Motor neuron (in vitro differentiated cells): Measurements from ENCODE around the gene SNX4. TPM values are rescaled to one million over a fixed set of nuclear protein-coding genes. Genes with fewer than 3 reads are reported as not detected.

ENCODE experiments used
- ATAC-seq, 8 experiments: fragments of 200-7000 bp; cut with Tn5 transposase; replicated peaks in 6 of 8; 2 replicates each; pipeline ENCODE4 v1.8.0; 2021; ENCODE audit warnings: mild to moderate bottlenecking in 8 of 8, moderate library complexity in 8 of 8
- H3K27ac ChIP-seq, 2 donors: fragments of 250-450 bp; sonication (Bioruptor Pico); 2 replicates each; pipeline ENCODE4 v1.9.0; 2021; ENCODE audit warnings: antibody characterized with exemption in 2 of 2, mild to moderate bottlenecking in 2 of 2, moderate library complexity in 1 of 2
- H3K4me1 ChIP-seq, 2 donors: fragments of 250-450 bp; sonication (Bioruptor Pico); replicated peaks in 1 of 2; 2 replicates each; pipeline ENCODE4 v1.6.1; 2021; ENCODE audit warnings: antibody characterized with exemption in 2 of 2, mild to moderate bottlenecking in 2 of 2, moderate library complexity in 1 of 2
- H3K4me3 ChIP-seq, 5 donors: fragments of 250-450 bp; sonication (Bioruptor Pico); 2 replicates each; pipeline ENCODE4 v1.9.0; 2021; ENCODE audit warnings: antibody characterized with exemption in 5 of 5, mild to moderate bottlenecking in 5 of 5, moderate library complexity in 4 of 5
- WGBS, 10 experiments: fragments of 450-650 bp; shearing (Covaris generic); methylation state at CpG; one replicate each; pipeline ENCODE4 v1.0.0; 2022; 5-methylcytosine and 5-hydroxymethylcytosine counted together
- in situ Hi-C, 9 experiments: fragments of 400-800 bp; cut with MboI; loops; one replicate each; pipeline ENCODE4 v1.15.0; 2021; ENCODE audit warnings: low sequenced_read_pairs in 9 of 9, low pct_unique_long_range_greater_than_20kb in 2 of 9; ENCODE audit not compliant: unreplicated experiment in 9 of 9
- total RNA-seq, 8 experiments: library from RNA; unstranded; fragments of 300-600 nt; gene quantifications; 2 replicates each; pipeline versions ENCODE4 v1.2.3 to v1.2.4, GENCODE V29; 2022

The SNX4 gene
- total RNA-seq, 8 experiments from 2014 or later, result 15.2 to 55.2 (median 30.5) TPM

- no peak overlapping the region for H3K27ac ChIP-seq
Observed at GRCh38 chr3:125442506-125442905, 77.5 kb downstream of the SNX4 start.

GRCh38 chr3:125440970-125441369, 79.0 kb downstream of the SNX4 start:
- WGBS, 10 experiments, result 82 to 100% (median 100%) methylated on average over 1 to 2 of the region's 2 CpGs; no CpG with 5 or more reads in 5 of the 10 experiments
- in situ Hi-C loops, result loop anchor here in 5 of 9 experiments (25.0 kb wide), 6 partner anchors 404 to 704 kb away; partner anchors contain the start of genes MUC13 (in 2 of the 5) and UMPS (in 1 of the 5)
- ATAC-seq, result no peak
- H3K27ac ChIP-seq, result no peak overlapping the region
- no peak overlapping the region for H3K4me3 ChIP-seq
- H3K4me1 ChIP-seq, result no peaks in the 10 kb centered on the region

More at GRCh38 chr3:125442506-125442905, 77.5 kb downstream of the SNX4 start:
- in situ Hi-C loops, result loop anchor here in 5 of 9 experiments (25.0 kb wide), 6 partner anchors 405 to 705 kb away; partner anchors contain the start of genes MUC13 (in 2 of the 5) and UMPS (in 1 of the 5)
- Histone ChIP-seq H3K4me1 (no peaks in the 10 kb centered on the region), H3K4me3 (no peak overlapping the region)
- ATAC-seq, result no peak
- WGBS, 10 experiments, result 64 to 100% (median 82%) methylated on average over 1 of the region's 1 CpG; no CpG with 5 or more reads in 1 of the 10 experiments

GRCh38 chr3:125440559-125440955, 79.4 kb downstream of the SNX4 start:
- WGBS, 10 experiments, result 83% methylated on average over 1 of the region's 3 CpGs; no CpG with 5 or more reads in 9 of the 10 experiments
- Histone ChIP-seq H3K27ac (no peak overlapping the region), H3K4me3 (no peak overlapping the region), H3K4me1 (no peaks in the 10 kb centered on the region)
- ATAC-seq, result peak in 3 of 8 experiments; percentile 52 to 62 (median 55)
- in situ Hi-C loops, result loop anchor here in 5 of 9 experiments (25.0 kb wide), 6 partner anchors 403 to 703 kb away; partner anchors contain the start of genes MUC13 (in 2 of the 5) and UMPS (in 1 of the 5)

- WGBS, 10 experiments, result 24 to 100% (median 46%) methylated on average over 2 to 9 of the region's 9 CpGs
- in situ Hi-C loops, result loop anchor here in 5 of 9 experiments (10.0 to 25.0 kb wide), 7 partner anchors 401 to 701 kb away; partner anchors contain the start of genes MUC13 (in 2 of the 5) and UMPS (in 1 of the 5)
- Histone ChIP-seq H3K4me1 (no peaks in the 10 kb centered on the region), H3K27ac (no peak overlapping the region), H3K4me3 (no peak overlapping the region)
- peak in 3 of 8 experiments; percentile 25 to 35 (median 32) for ATAC-seq
Observed at GRCh38 chr3:125437631-125438435, 82.2 kb downstream of the SNX4 start.

- ATAC-seq, result no peak
- no peak overlapping the region for H3K27ac ChIP-seq
- in situ Hi-C loops, result loop anchor here in 5 of 9 experiments (10.0 to 25.0 kb wide), 7 partner anchors 400 to 700 kb away; partner anchors contain the start of genes MUC13 (in 2 of the 5) and UMPS (in 1 of the 5)
- no peaks in the 10 kb centered on the region for H3K4me1 ChIP-seq
- 33 to 98% (median 72%) methylated on average over 1 to 6 of the region's 7 CpGs; no CpG with 5 or more reads in 2 of the 10 experiments for WGBS, 10 experiments
- H3K4me3 ChIP-seq, result no peak overlapping the region
Observed at GRCh38 chr3:125436921-125437320, 83.1 kb downstream of the SNX4 start.

- in situ Hi-C loops, result loop anchor here in 5 of 9 experiments (10.0 to 25.0 kb wide), 7 partner anchors 398 to 698 kb away; partner anchors contain the start of genes MUC13 (in 2 of the 5) and UMPS (in 1 of the 5)
Observed at GRCh38 chr3:125435231-125435630, 84.8 kb downstream of the SNX4 start.

GRCh38 chr3:125434582-125435011, 85.4 kb downstream of the SNX4 start:
- H3K4me1 ChIP-seq, result no peaks in the 10 kb centered on the region
- no peak for ATAC-seq
- no peak overlapping the region for H3K4me3 ChIP-seq
- WGBS, 10 experiments, result 61 to 100% (median 88%) methylated on average over 3 to 6 of the region's 6 CpGs; no CpG with 5 or more reads in 3 of the 10 experiments
- in situ Hi-C loops, result loop anchor here in 5 of 9 experiments (10.0 to 25.0 kb wide), 7 partner anchors 397 to 697 kb away; partner anchors contain the start of genes MUC13 (in 2 of the 5) and UMPS (in 1 of the 5)
- H3K27ac ChIP-seq, result no peak overlapping the region

More at GRCh38 chr3:125435231-125435630, 84.8 kb downstream of the SNX4 start:
- H3K4me3 ChIP-seq, result no peak overlapping the region
- H3K27ac ChIP-seq, result no peak overlapping the region
- no peaks in the 10 kb centered on the region for H3K4me1 ChIP-seq
- no peak for ATAC-seq
- WGBS, 10 experiments, result 82 to 100% (median 100%) methylated on average over 1 to 2 of the region's 2 CpGs; no CpG with 5 or more reads in 6 of the 10 experiments

GRCh38 chr3:125433611-125434041, 86.4 kb downstream of the SNX4 start:
- Histone ChIP-seq H3K4me1 (no peaks in the 10 kb centered on the region), H3K4me3 (no peak overlapping the region), H3K27ac (no peak overlapping the region)
- ATAC-seq, result peak in 3 of 8 experiments; percentile 89 to 93 (median 92)
- WGBS, 10 experiments, result 0 to 100% (median 92%) methylated on average over 1 to 2 of the region's 6 CpGs; no CpG with 5 or more reads in 6 of the 10 experiments
- in situ Hi-C loops, result loop anchor here in 5 of 9 experiments (10.0 to 25.0 kb wide), 7 partner anchors 396 to 696 kb away; partner anchors contain the start of genes MUC13 (in 2 of the 5) and UMPS (in 1 of the 5)

- WGBS, 10 experiments, result 42 to 100% (median 92%) methylated on average over 2 to 6 of the region's 6 CpGs; no CpG with 5 or more reads in 2 of the 10 experiments
- Histone ChIP-seq H3K27ac (no peak overlapping the region), H3K4me1 (no peaks in the 10 kb centered on the region), H3K4me3 (no peak overlapping the region)
- in situ Hi-C loops, result loop anchor here in 5 of 9 experiments (10.0 to 25.0 kb wide), 7 partner anchors 396 to 696 kb away; partner anchors contain the start of genes MUC13 (in 2 of the 5) and UMPS (in 1 of the 5)
- ATAC-seq, result no peak
Observed at GRCh38 chr3:125433091-125433534, 86.9 kb downstream of the SNX4 start.

GRCh38 chr3:125431912-125432790, 87.9 kb downstream of the SNX4 start:
- H3K27ac ChIP-seq, result no peak overlapping the region
- no peak for ATAC-seq
- WGBS, 10 experiments, result 64 to 100% (median 94%) methylated on average over 1 to 4 of the region's 5 CpGs
- no peaks in the 10 kb centered on the region for H3K4me1 ChIP-seq
- in situ Hi-C loops, result loop anchor here in 5 of 9 experiments (10.0 to 25.0 kb wide), 7 partner anchors 395 to 695 kb away; partner anchors contain the start of genes MUC13 (in 2 of the 5) and UMPS (in 1 of the 5)
- no peak overlapping the region for H3K4me3 ChIP-seq

GRCh38 chr3:125431391-125431790, 88.6 kb downstream of the SNX4 start:
- no peak overlapping the region for H3K4me3 ChIP-seq
- H3K27ac ChIP-seq, result no peak overlapping the region
- WGBS, 10 experiments, result 70 to 100% (median 100%) methylated on average over 1 to 2 of the region's 2 CpGs; no CpG with 5 or more reads in 2 of the 10 experiments
- in situ Hi-C loops, result loop anchor here in 5 of 9 experiments (10.0 to 25.0 kb wide), 7 partner anchors 394 to 694 kb away; partner anchors contain the start of genes MUC13 (in 2 of the 5) and UMPS (in 1 of the 5)
- ATAC-seq, result no peak
- H3K4me1 ChIP-seq, result no peaks in the 10 kb centered on the region
